Measurements from ENCODE around the gene PPP2R3B.

DNA sequence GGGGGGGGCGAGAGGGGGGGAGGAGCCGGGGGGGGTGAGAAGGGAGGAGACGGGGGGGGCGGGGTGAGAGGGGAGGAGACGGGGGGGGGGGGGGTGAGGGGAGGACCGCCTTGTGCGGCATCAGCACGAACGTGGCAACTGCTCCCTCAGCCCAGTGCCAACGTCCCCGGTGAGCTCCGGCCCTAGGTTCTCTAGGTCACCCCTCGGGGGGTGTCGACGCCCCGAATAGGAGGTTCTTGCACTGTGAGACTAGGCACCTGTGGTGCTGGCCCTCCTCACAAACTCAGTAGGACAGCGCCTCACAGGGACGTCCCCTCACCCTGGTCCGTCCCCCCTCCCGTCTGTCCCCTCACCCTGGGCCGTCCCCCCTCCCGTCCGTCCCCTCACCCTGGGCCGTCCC lies 46.6 kb downstream of the PPP2R3B start:
- TF ChIP-seq ZNF416 (CRISPR knock-in tag; IDR thresholded peaks at IDR 0.05) (no peak), CBFB (CRISPR knock-in tag; IDR thresholded peaks at IDR 0.05; ENCODE audit: low read depth) (no peak), ZNF396 (CRISPR knock-in tag; IDR thresholded peaks at IDR 0.05; ENCODE audit: borderline replicate concordance) (no peak), JUN (CRISPR knock-in tag; IDR thresholded peaks at IDR 0.05) (no peak), RELA (CRISPR knock-in tag; IDR thresholded peaks at IDR 0.05; ENCODE audit: borderline replicate concordance) (no peak)
- TF ChIP-seq, protein P1, sequence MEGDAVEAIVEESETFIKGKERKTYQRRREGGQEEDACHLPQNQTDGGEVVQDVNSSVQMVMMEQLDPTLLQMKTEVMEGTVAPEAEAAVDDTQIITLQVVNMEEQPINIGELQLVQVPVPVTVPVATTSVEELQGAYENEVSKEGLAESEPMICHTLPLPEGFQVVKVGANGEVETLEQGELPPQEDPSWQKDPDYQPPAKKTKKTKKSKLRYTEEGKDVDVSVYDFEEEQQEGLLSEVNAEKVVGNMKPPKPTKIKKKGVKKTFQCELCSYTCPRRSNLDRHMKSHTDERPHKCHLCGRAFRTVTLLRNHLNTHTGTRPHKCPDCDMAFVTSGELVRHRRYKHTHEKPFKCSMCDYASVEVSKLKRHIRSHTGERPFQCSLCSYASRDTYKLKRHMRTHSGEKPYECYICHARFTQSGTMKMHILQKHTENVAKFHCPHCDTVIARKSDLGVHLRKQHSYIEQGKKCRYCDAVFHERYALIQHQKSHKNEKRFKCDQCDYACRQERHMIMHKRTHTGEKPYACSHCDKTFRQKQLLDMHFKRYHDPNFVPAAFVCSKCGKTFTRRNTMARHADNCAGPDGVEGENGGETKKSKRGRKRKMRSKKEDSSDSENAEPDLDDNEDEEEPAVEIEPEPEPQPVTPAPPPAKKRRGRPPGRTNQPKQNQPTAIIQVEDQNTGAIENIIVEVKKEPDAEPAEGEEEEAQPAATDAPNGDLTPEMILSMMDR (IDR thresholded peaks at IDR 0.05), result no peak
- TF ChIP-seq, protein P2, sequence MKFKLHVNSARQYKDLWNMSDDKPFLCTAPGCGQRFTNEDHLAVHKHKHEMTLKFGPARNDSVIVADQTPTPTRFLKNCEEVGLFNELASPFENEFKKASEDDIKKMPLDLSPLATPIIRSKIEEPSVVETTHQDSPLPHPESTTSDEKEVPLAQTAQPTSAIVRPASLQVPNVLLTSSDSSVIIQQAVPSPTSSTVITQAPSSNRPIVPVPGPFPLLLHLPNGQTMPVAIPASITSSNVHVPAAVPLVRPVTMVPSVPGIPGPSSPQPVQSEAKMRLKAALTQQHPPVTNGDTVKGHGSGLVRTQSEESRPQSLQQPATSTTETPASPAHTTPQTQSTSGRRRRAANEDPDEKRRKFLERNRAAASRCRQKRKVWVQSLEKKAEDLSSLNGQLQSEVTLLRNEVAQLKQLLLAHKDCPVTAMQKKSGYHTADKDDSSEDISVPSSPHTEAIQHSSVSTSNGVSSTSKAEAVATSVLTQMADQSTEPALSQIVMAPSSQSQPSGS (CRISPR knock-in tag; IDR thresholded peaks at IDR 0.05; ENCODE audit: borderline replicate concordance, low read depth), result no peak
- TF ChIP-seq, protein P3, sequence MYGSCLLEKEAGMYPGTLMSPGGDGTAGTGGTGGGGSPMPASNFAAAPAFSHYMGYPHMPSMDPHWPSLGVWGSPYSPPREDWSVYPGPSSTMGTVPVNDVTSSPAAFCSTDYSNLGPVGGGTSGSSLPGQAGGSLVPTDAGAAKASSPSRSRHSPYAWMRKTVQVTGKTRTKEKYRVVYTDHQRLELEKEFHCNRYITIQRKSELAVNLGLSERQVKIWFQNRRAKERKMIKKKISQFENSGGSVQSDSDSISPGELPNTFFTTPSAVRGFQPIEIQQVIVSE (CRISPR knock-in tag; IDR thresholded peaks at IDR 0.05; ENCODE audit: borderline replicate concordance), result no peak
- TF ChIP-seq, protein P4, sequence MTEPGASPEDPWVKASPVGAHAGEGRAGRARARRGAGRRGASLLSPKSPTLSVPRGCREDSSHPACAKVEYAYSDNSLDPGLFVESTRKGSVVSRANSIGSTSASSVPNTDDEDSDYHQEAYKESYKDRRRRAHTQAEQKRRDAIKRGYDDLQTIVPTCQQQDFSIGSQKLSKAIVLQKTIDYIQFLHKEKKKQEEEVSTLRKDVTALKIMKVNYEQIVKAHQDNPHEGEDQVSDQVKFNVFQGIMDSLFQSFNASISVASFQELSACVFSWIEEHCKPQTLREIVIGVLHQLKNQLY (CRISPR knock-in tag; IDR thresholded peaks at IDR 0.05), result no peak
